B cell (primary cell): ENCODE measurements around the gene GPR37.

ENCODE experiments used
- EZH2 ChIP-seq: IDR thresholded peaks from 2 replicates; pipeline ENCODE4 v1.6.1; 2012; ENCODE audit warnings: borderline replicate concordance, low read depth, mild to moderate bottlenecking, moderate library complexity, low read length; ENCODE audit not compliant: insufficient read depth, poor library complexity, severe bottlenecking
- TF ChIP-seq, protein P1 (sequence below): fragments of 200-600 bp; IDR thresholded peaks from one replicate; pipeline ENCODE4 v1.8.0; 2022; ENCODE audit warnings: antibody characterized with exemption, mild to moderate bottlenecking

DNA sequence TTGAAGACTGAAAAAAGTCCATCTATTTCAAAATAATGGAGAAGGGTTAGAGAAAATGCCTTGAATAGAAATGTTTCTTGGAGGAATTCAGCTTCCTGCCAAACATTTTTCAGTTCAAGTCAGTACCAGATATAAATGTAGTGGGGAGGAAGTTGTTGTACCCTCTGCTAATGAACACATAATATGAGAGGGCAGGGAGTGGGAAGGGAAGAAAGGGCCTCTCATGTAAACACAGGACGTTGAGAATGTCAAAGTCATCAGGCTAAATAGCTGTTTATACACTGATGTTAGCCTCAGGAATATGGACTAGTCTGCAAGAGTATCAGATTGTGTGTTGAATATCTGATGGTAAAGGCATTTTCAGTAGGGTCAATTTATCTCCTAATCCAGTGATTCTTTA is 37.0 kb downstream of the GPR37 start:
- no peak for TF ChIP-seq EZH2
- TF ChIP-seq, protein P1, sequence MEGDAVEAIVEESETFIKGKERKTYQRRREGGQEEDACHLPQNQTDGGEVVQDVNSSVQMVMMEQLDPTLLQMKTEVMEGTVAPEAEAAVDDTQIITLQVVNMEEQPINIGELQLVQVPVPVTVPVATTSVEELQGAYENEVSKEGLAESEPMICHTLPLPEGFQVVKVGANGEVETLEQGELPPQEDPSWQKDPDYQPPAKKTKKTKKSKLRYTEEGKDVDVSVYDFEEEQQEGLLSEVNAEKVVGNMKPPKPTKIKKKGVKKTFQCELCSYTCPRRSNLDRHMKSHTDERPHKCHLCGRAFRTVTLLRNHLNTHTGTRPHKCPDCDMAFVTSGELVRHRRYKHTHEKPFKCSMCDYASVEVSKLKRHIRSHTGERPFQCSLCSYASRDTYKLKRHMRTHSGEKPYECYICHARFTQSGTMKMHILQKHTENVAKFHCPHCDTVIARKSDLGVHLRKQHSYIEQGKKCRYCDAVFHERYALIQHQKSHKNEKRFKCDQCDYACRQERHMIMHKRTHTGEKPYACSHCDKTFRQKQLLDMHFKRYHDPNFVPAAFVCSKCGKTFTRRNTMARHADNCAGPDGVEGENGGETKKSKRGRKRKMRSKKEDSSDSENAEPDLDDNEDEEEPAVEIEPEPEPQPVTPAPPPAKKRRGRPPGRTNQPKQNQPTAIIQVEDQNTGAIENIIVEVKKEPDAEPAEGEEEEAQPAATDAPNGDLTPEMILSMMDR, result no peak
